Aorta (tissue), 5 donors: ENCODE data around the gene UBE2B. TPM values are rescaled to one million over a fixed set of nuclear protein-coding genes. Genes with fewer than 3 reads are reported as not detected.

ENCODE experiments used
- ATAC-seq: fragments of 200-7000 bp; cut with Tn5 transposase; one replicate; pipeline ENCODE4 v1.9.1; 2022; ENCODE audit warnings: moderate library complexity; ENCODE audit not compliant: low FRiP score
- DNase-seq, 2 donors: peaks; one replicate each; pipeline ENCODE4 v3.0.0-alpha.2; 2020
- H3K27ac ChIP-seq, 2 donors: one replicate each; pipeline ENCODE4 v1.5.1; 2013; ENCODE audit warnings: low read length in 2 of 2, mild to moderate bottlenecking in 2 of 2, moderate library complexity in 2 of 2, control low read depth in 1 of 2, inconsistent platforms in 1 of 2, low read depth in 1 of 2
- H3K27me3 ChIP-seq, 2 donors: one replicate each; pipeline ENCODE4 v1.6.1; 2013; ENCODE audit warnings: control low read depth in 1 of 2, low read length in 1 of 2, mild to moderate bottlenecking in 1 of 2, moderate library complexity in 1 of 2; ENCODE audit not compliant: insufficient read depth in 2 of 2, control insufficient read depth in 1 of 2
- H3K36me3 ChIP-seq, 2 donors: one replicate each; pipeline ENCODE4 v1.6.1; 2013; ENCODE audit warnings: control low read depth in 1 of 2, low read length in 1 of 2, mild to moderate bottlenecking in 1 of 2; ENCODE audit not compliant: insufficient read depth in 2 of 2, control insufficient read depth in 1 of 2
- H3K4me1 ChIP-seq, 2 donors: one replicate each; pipeline ENCODE4 v1.6.1; 2013; ENCODE audit warnings: low read length in 2 of 2, control low read depth in 1 of 2, mild to moderate bottlenecking in 1 of 2, moderate library complexity in 1 of 2; ENCODE audit not compliant: insufficient read depth in 2 of 2, control insufficient read depth in 1 of 2
- H3K4me3 ChIP-seq, 2 donors: one replicate each; pipeline ENCODE4 v1.5.1; 2013; ENCODE audit warnings: low read length in 2 of 2, control low read depth in 1 of 2, mild to moderate bottlenecking in 1 of 2
- H3K9me3 ChIP-seq: one replicate; pipeline ENCODE4 v1.6.1; 2013; ENCODE audit warnings: mild to moderate bottlenecking, low read length; ENCODE audit not compliant: control insufficient read depth
- WGBS, 2 donors: extraction: QIAGEN DNeasy Blood & Tissue Kit; methylation state at CpG; one replicate each; pipeline ENCODE4 v1.1.7; 2013; 5-methylcytosine and 5-hydroxymethylcytosine counted together
- intact Hi-C, 2 donors: fragments of 100-400 bp; cut with DNase I; formaldehyde crosslinking; loops; one replicate each; pipeline versions ENCODE4 v1.14.2 to v1.15.0; 2022
- polyA plus RNA-seq, 2 donors: library from polyadenylated mRNA; stranded (reverse); fragments of 200-250 nt; gene quantifications; one replicate each; pipeline ENCODE4 v1.2.3, GENCODE V29; 2013
- total RNA-seq, 2 donors: library from RNA; stranded (reverse); fragmentation: NEBNext Ultra II Directional; extraction: Animal tissue kit (Norgen Biotek cat#: 25700); gene quantifications; one replicate each; pipeline ENCODE4 v1.2.1, GENCODE V29; 2021
- donor health status: healthy with polysubstance abuse.
- donor health status: Bipolar disorder and iron deficiency.
- donor health status: DM: no; HTN: no; CAD: no.
- donor health status: DM: no; HTN: no; CAD: no.
- donor health status: DM: yes; HTN: yes; CAD: no.

Gene UBE2B
- total and polyA plus RNA-seq, 4 donors = 96.6 to 153 (median 105) TPM

GRCh38 chr5:134383980-134384697, 12.8 kb downstream of the UBE2B start:
- Histone ChIP-seq H3K4me3 (no peak overlapping the region), H3K36me3 (peaks cover 7 to 8% of the 10 kb centered on the region in 2 donors), H3K9me3 (no peaks in the 10 kb centered on the region), H3K27ac (no peak overlapping the region), H3K27me3 (no peaks in the 10 kb centered on the region), H3K4me1 (no peaks in the 10 kb centered on the region)
- ATAC-seq = no peak
- no peak for DNase-seq
- WGBS, 2 donors = 64 to 72% methylated on average over 4 of the region's 4 CpGs
- intact Hi-C loops = no loop called here

- intact Hi-C loops = no loop called here
- Histone ChIP-seq H3K27ac (no peak overlapping the region), H3K9me3 (no peaks in the 10 kb centered on the region), H3K36me3 (peaks cover 5 to 6% of the 10 kb centered on the region in 2 donors), H3K27me3 (no peaks in the 10 kb centered on the region), H3K4me3 (no peak overlapping the region), H3K4me1 (no peaks in the 10 kb centered on the region)
- 93 to 98% methylated on average over 1 of the region's 1 CpG for WGBS, 2 donors
- ATAC-seq (no peak), DNase-seq (no peak)
Measured at GRCh38 chr5:134387443-134387842, 16.1 kb downstream of the UBE2B start.

DNA sequence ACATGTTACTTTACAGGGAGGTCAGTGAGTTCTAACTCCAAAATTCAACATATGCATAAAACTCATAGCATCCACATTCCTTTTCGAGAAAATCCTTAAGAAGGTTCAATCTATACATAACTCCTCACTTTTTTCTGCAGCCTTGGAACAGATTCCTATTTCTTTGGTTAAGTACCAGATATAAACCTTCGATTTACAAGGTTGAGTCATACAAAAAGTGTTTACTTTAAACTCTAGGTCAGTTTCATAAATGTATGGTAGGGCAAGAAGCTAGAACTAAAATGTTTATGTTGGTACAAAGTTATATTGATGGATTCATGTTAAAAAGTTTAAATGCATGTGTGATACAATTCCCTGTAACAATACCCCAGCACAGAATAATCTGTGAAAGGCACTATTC, 20.9 kb downstream of the UBE2B start:
- no peak for DNase-seq

DNA sequence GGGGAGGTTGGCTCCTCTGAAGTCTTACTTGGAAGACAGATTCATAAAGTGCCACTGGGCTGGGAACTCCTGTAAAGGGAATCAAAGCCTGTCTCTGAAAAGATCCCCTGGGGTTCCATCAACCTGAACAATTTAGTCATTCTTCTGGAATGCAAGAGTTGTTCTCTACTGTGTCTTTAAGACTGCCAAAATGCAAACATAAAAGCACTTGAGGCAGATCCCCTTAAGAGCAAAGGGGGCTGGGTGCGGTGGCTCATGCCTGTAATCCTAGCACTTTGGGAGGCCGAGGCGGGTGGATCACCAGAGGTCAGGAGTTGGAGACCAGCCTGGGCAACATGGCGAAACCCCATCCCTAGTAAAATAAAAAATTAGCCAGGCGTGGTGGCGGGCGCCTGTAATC, 23.6 kb downstream of the UBE2B start:
- Histone ChIP-seq H3K4me1 (no peaks in the 10 kb centered on the region), H3K27ac (no peak overlapping the region), H3K27me3 (no peaks in the 10 kb centered on the region), H3K4me3 (no peak overlapping the region), H3K9me3 (no peaks in the 10 kb centered on the region), H3K36me3 (peaks cover 0 to 4% of the 10 kb centered on the region in 2 donors)
- no peak for ATAC-seq
- DNase-seq = no peak
- intact Hi-C loops = no loop called here
- WGBS, 2 donors = 91 to 97% methylated on average over 7 of the region's 7 CpGs

More for the DNA sequence above, 20.9 kb downstream of the UBE2B start:
- WGBS, 2 donors = 54 to 65% methylated on average over 2 of the region's 2 CpGs
- H3K9me3 ChIP-seq = no peaks in the 10 kb centered on the region
- H3K4me1 ChIP-seq = no peaks in the 10 kb centered on the region
- H3K4me3 ChIP-seq = no peak overlapping the region
- H3K27ac ChIP-seq = no peak overlapping the region
- no peak for ATAC-seq
- H3K36me3 ChIP-seq = peaks cover 4 to 5% of the 10 kb centered on the region in 2 donors
- intact Hi-C loops = no loop called here
- H3K27me3 ChIP-seq = no peaks in the 10 kb centered on the region

DNA sequence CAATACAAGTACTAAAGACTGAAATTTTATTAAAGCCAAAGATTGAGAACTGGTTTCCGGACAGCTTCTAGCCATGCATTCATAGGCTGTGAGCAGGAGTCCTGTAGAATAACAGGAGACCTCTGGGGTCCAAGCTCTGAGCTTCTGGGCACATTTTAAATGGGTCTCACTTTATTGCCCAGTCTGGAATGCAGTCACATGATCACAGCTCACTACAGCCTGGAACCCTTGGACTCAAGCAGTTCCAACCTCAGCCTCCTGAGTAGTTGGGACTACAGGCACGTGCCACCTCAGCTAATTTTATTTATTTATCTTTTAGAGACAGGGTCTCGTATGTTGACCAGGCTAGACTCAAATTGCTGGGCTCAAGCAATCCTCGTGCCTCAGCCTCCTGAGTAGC, 24.9 kb downstream of the UBE2B start:
- DNase-seq (no peak), ATAC-seq (no peak)
- Histone ChIP-seq H3K4me3 (no peak overlapping the region), H3K9me3 (no peaks in the 10 kb centered on the region), H3K27ac (no peak overlapping the region), H3K36me3 (peaks cover 0 to 4% of the 10 kb centered on the region in 2 donors), H3K27me3 (no peaks in the 10 kb centered on the region), H3K4me1 (no peaks in the 10 kb centered on the region)
- WGBS, 2 donors = 70 to 75% methylated on average over 4 of the region's 4 CpGs
- intact Hi-C loops = no loop called here

- Histone ChIP-seq H3K27me3 (no peaks in the 10 kb centered on the region), H3K4me3 (no peak overlapping the region), H3K36me3 (peaks cover 3 to 4% of the 10 kb centered on the region in 2 donors), H3K4me1 (no peaks in the 10 kb centered on the region), H3K9me3 (no peaks in the 10 kb centered on the region), H3K27ac (no peak overlapping the region)
- DNase-seq (no peak), ATAC-seq (no peak)
- intact Hi-C loops = no loop called here
- WGBS, 2 donors = 89% methylated on average over 2 of the region's 2 CpGs
Measured at GRCh38 chr5:134397196-134397595, 25.8 kb downstream of the UBE2B start.

- peaks cover 3 to 4% of the 10 kb centered on the region in 2 donors for H3K36me3 ChIP-seq
Measured at GRCh38 chr5:134398609-134399155, 27.3 kb downstream of the UBE2B start.

DNA sequence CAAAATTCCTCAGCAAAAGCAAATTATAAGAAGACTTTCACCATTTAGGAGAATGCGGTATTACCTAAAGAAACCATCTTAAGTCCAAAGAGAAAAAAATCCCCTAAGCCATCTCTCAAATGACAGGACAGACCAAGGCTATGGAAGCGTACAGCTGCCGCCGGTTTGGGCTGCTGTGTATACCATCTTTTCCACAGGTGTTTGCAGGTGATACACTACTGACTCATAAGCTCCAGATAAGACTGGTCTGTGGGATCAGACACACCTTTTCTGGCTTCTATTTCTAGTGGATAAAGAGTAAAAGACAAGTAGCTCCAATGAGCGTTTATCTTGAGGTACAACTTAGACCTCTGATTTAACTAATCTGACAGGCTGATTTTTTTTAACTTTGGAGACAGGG, 32.6 kb downstream of the UBE2B start:
- no peak overlapping the region for H3K4me3 ChIP-seq
- H3K27ac ChIP-seq = no peak overlapping the region
- WGBS, 2 donors = 92 to 94% methylated on average over 5 of the region's 5 CpGs
- ATAC-seq (no peak), DNase-seq (no peak)
- H3K27me3 ChIP-seq = no peaks in the 10 kb centered on the region
- peaks cover 3 to 4% of the 10 kb centered on the region in 2 donors for H3K36me3 ChIP-seq
- intact Hi-C loops = no loop called here
- H3K4me1 ChIP-seq = no peaks in the 10 kb centered on the region
- no peaks in the 10 kb centered on the region for H3K9me3 ChIP-seq

More at GRCh38 chr5:134398609-134399155, 27.3 kb downstream of the UBE2B start:
- Histone ChIP-seq H3K4me3 (no peak overlapping the region), H3K27me3 (no peaks in the 10 kb centered on the region), H3K27ac (no peak overlapping the region), H3K4me1 (no peaks in the 10 kb centered on the region), H3K9me3 (no peaks in the 10 kb centered on the region)
- no peak for DNase-seq
- 89 to 91% methylated on average over 2 of the region's 2 CpGs for WGBS, 2 donors
- ATAC-seq = no peak
- intact Hi-C loops = no loop called here

- Histone ChIP-seq H3K4me1 (no peaks in the 10 kb centered on the region), H3K36me3 (peaks cover 3% of the 10 kb centered on the region in 2 donors), H3K27ac (no peak overlapping the region), H3K27me3 (no peaks in the 10 kb centered on the region), H3K4me3 (no peak overlapping the region), H3K9me3 (no peaks in the 10 kb centered on the region)
- WGBS, 2 donors = 80 to 81% methylated on average over 1 of the region's 1 CpG
- DNase-seq = no peak
- intact Hi-C loops = no loop called here
- no peak for ATAC-seq
Measured at GRCh38 chr5:134406390-134406789, 35.0 kb downstream of the UBE2B start.
